ENCODE results near the gene SORCS2.

Gene SORCS2

GRCh38 chr4:7734651-7735260, 542.4 kb downstream of the SORCS2 start:
- no peak for DNase-seq (ENCODE audit: low read depth)

GRCh38 chr4:7735395-7735794, 543.1 kb downstream of the SORCS2 start:
- DNase-seq (ENCODE audit: low read depth), result no peak

- no peak for DNase-seq (ENCODE audit: low read depth)
These were observed 543.6 kb downstream of the SORCS2 start for GRCh38 chr4:7735961-7736360.

- no peak for DNase-seq (ENCODE audit: low read depth)
These were observed 544.3 kb downstream of the SORCS2 start for GRCh38 chr4:7736436-7737267.

GRCh38 chr4:7737268-7737645, 544.9 kb downstream of the SORCS2 start:
- no peak for DNase-seq (ENCODE audit: low read depth)

- DNase-seq (ENCODE audit: low read depth), result no peak
These were observed 545.6 kb downstream of the SORCS2 start for GRCh38 chr4:7737752-7738457.

GRCh38 chr4:7738458-7739076, 546.2 kb downstream of the SORCS2 start:
- no peak for DNase-seq (ENCODE audit: low read depth)

GRCh38 chr4:7739077-7739917, 547.0 kb downstream of the SORCS2 start:
- no peak for DNase-seq (ENCODE audit: low read depth)

- no peak for DNase-seq (ENCODE audit: low read depth)
These were observed 547.9 kb downstream of the SORCS2 start for GRCh38 chr4:7739918-7740865.

GRCh38 chr4:7740866-7741525, 548.7 kb downstream of the SORCS2 start:
- no peak for DNase-seq (ENCODE audit: low read depth)

GRCh38 chr4:7741946-7742806, 549.8 kb downstream of the SORCS2 start:
- no peak for DNase-seq (ENCODE audit: low read depth)

GRCh38 chr4:7742807-7743280, 550.5 kb downstream of the SORCS2 start:
- DNase-seq (ENCODE audit: low read depth), result no peak

GRCh38 chr4:7744142-7744804, 551.9 kb downstream of the SORCS2 start:
- no peak for DNase-seq (ENCODE audit: low read depth)

- no peak for DNase-seq (ENCODE audit: low read depth)
These were observed 553.1 kb downstream of the SORCS2 start for GRCh38 chr4:7745301-7745885.

GRCh38 chr4:7746351-7747061, 554.2 kb downstream of the SORCS2 start:
- DNase-seq (ENCODE audit: low read depth), result no peak

GRCh38 chr4:7747062-7747385, 554.7 kb downstream of the SORCS2 start:
- DNase-seq (ENCODE audit: low read depth), result no peak

- DNase-seq (ENCODE audit: low read depth), result no peak
These were observed 555.2 kb downstream of the SORCS2 start for GRCh38 chr4:7747566-7747965.
